Astrocyte (in vitro differentiated cells and primary cell): ENCODE data around the gene CAMP.

ENCODE experiments used
- EZH2 ChIP-seq: IDR thresholded peaks from 2 replicates; pipeline ENCODE4 v1.6.1; 2012; ENCODE audit warnings: mild to moderate bottlenecking, low read length, inconsistent platforms; ENCODE audit not compliant: insufficient read depth
- TF ChIP-seq, protein P1 (sequence below): IDR thresholded peaks from 2 replicates; pipeline ENCODE4 v1.5.1; 2011; ENCODE audit warnings: low read depth, mild to moderate bottlenecking, inconsistent platforms, low read length, moderate library complexity; ENCODE audit not compliant: insufficient read depth

DNA sequence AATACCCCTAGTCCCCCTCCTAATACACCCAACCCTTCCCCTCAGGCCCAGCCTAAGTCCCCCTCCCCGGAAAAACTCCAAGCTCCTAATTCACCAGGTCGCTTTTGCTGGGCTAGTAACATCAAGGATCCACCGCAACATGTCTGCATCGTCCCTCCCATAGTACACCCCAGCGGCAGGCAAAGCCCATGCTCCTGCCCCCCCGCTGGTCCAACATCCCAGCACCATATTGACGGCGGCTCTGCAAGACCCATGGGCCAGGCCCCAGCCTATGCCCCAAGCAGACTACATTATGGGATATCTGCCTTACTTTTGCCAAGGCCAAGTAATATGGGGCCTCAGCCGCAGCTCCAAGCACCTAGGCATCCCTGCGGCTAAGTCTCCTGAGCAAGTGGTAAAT is 51.2 kb downstream of the CAMP start:
- TF ChIP-seq, protein P1, sequence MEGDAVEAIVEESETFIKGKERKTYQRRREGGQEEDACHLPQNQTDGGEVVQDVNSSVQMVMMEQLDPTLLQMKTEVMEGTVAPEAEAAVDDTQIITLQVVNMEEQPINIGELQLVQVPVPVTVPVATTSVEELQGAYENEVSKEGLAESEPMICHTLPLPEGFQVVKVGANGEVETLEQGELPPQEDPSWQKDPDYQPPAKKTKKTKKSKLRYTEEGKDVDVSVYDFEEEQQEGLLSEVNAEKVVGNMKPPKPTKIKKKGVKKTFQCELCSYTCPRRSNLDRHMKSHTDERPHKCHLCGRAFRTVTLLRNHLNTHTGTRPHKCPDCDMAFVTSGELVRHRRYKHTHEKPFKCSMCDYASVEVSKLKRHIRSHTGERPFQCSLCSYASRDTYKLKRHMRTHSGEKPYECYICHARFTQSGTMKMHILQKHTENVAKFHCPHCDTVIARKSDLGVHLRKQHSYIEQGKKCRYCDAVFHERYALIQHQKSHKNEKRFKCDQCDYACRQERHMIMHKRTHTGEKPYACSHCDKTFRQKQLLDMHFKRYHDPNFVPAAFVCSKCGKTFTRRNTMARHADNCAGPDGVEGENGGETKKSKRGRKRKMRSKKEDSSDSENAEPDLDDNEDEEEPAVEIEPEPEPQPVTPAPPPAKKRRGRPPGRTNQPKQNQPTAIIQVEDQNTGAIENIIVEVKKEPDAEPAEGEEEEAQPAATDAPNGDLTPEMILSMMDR: no peak
- no peak for TF ChIP-seq EZH2
